Activated T-cell treated with anti-CD3 and anti-CD28 coated beads, Interleukin-2, amount 50 U/mL, for 48 hours (primary cell): Measurements from ENCODE around the gene RBFOX2.
"Not testable (repeated sequence)": the region's sequence is repeated elsewhere in the genome, so short reads cannot be mapped to it uniquely, and the experiment has no call there.

Experiments
- DNase-seq, 2 experiments: peaks; one replicate each; pipeline ENCODE4 v3.0.0-alpha.2; 2020

The RBFOX2 gene, protein sequence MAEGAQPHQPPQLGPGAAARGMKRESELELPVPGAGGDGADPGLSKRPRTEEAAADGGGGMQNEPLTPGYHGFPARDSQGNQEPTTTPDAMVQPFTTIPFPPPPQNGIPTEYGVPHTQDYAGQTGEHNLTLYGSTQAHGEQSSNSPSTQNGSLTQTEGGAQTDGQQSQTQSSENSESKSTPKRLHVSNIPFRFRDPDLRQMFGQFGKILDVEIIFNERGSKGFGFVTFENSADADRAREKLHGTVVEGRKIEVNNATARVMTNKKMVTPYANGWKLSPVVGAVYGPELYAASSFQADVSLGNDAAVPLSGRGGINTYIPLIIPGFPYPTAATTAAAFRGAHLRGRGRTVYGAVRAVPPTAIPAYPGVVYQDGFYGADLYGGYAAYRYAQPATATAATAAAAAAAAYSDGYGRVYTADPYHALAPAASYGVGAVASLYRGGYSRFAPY

GRCh38 chr22:36028646-36029405, at the start of gene RBFOX2:
RBFOX2 (minus strand) TSS chr22:36028824; CDS start chr22:36028425, 399 bp downstream.
- peak; percentile 86 to 89 for DNase-seq

- DNase-seq, result no peak
Measured at GRCh38 chr22:36077271-36077670, 48.6 kb upstream of the RBFOX2 start.

- DNase-seq, result no peak
Measured at GRCh38 chr22:36075724-36076123, 47.1 kb upstream of the RBFOX2 start.

- DNase-seq, result no peak
Measured at GRCh38 chr22:36075230-36075629, 46.6 kb upstream of the RBFOX2 start.

DNA sequence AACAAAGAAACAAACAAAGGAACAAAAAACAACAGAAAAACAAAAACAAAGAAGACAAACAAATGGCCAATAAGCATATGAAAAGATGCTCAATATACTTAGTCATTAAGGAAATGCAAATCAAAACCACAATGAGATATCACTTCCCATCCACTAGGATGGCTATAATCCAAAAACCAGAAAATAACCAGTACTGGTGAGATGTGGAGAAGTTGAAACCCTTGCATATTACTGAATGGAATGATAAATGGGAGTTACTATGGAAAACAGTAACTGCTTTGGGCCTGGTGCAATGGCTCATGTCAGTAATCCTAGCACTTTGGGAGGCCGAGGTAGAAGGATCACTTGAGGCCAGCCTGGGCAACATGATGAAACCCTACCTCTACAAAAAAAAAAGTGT, 44.9 kb upstream of the RBFOX2 start:
- DNase-seq, result no peak

DNA sequence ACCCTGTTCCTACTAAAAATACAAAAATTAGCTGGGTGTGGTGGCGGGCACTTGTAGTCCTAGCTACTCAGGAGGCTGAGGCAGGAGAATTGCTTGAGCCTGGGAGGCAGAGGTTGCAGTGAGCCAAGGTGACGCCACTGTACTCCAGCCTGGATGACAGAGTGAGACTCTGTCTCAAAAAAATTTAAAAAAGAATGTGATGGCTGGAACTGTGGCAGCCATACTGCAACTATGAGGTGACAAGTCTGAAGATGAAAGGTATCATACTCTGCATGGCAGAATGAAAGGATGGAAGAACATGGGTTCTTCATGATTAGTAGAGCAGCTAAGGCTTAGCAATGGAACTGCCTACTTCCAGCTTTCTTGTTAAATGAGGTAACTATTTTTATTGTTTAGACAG, 42.0 kb upstream of the RBFOX2 start:
- not testable (repeated sequence) for DNase-seq

GRCh38 chr22:36069368-36069767, 40.7 kb upstream of the RBFOX2 start:
- DNase-seq, result no peak

GRCh38 chr22:36068776-36069344, 40.2 kb upstream of the RBFOX2 start:
- no peak for DNase-seq

DNA sequence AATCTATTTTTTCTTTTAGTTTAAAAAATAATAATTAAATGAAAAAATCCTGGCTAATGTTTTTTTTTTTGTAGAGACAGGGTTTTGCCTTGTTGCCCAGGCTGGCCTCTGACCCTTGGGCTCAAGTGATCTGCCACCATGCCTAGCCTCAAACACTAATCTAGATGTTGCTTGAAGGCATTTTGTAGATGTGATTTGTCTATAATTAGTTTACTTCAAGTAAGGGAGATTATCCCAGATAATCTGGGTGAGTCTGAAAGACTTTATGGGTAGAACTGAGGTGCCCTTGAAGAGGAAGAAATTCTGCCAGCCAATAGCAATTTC, 38.6 kb upstream of the RBFOX2 start:
- no peak for DNase-seq

DNA sequence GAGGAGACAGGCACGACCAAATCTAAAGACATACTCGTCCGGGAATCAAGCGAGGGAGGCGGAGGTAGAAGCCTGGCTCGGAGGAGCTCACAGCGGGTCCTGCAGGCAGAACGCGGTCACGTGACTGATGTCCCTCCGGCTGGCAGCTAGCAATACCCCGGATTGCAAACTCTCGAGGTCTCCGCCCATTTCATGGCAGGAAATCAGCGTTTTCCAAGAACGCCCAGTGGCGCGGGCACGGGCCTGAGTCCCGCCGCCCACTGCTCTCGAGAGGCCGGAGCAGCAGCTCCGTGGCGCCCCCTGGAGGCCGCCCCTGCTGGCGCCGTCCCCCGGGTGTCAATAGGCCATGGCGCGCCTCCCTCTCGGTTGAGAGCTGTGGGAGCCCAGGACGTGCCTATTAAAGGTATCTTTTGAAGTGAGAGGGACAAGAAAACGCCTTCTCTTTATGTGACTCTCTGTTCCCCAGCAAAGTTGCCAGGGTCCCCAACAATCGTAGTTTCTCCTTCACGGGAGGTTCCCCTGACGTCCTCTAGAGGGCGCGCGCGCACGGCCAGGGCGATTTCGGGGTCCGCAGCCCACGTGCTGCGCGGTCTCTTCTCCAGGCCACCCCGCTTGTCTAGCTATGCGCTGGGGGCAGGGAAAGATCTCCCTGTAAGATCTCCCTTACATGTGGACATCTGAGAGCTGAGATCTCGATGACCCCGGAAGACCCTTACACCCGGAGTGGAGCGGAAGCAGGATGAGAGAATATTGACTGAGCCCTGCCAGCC, 37.3 kb upstream of the RBFOX2 start:
- DNase-seq, result peak; percentile 82 to 86

- DNase-seq, result no peak
Measured at GRCh38 chr22:36065462-36065774, 36.8 kb upstream of the RBFOX2 start.

GRCh38 chr22:36064358-36064757, 35.7 kb upstream of the RBFOX2 start:
- DNase-seq, result no peak

DNA sequence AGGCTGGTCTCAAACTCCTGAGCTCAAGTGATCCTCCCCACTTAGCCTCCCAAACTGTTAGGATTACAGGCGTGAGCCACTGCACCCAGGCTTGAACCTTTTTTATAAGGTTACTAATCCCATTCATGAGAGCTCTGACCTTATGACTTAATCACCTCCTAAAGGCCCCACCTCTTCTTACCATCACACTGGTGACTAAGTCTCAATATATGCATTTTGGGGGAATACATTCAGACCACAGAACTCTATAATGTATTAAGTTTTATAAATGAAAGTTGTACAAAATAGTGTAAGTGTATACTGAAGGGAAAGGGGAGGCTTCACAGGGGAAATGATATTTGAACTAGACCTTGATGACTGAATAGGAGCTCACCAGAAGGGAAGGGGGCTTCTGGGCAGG, 28.4 kb upstream of the RBFOX2 start:
- no peak for DNase-seq

DNA sequence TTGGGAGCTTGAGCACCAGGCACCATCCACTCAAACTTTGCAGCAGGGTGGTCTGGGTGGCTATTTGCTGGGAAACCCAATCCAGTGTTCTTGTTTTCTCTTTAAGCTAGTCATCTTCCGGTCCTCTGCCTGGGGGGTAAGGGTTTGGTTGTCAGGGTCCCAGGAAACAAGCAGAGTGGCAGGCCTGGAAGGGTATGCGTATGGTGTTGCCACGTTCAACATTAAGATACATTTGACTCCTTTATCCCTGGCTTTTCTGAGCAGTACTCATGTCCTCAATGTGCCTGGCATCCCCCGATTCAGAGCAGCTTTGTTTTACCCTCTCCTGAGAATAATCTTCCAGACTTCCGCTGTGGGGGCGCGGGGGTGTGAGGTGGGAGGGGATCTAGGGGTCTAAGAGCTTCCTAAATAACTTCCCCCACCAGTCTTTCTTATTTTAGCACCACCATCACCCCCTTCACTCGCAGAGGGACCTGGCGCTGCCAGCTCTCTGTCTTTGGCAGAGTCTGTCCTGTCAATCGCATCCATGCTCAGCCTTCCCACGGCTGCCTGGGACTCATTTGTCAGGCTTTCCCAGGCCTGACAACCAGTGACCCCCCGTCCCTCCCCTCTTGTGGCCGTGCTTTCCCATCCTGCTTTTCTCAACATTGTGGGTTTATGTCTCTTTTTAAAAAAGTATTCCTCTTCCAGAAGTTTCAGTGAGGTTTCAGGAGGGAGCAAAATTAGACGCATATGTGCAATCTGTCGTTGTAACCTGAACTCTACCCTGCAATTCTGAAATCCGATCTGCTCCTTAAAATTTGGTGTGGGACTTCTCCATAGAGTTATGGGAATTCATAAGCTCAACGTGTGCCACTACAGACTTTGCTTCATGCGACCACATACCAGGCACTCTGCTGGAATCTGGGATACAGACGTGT, 27.0 kb upstream of the RBFOX2 start:
- no peak for DNase-seq

GRCh38 chr22:36054446-36054845, 25.8 kb upstream of the RBFOX2 start:
- DNase-seq, result not testable (repeated sequence)

GRCh38 chr22:36053242-36054147, 24.9 kb upstream of the RBFOX2 start:
- no peak for DNase-seq

DNA sequence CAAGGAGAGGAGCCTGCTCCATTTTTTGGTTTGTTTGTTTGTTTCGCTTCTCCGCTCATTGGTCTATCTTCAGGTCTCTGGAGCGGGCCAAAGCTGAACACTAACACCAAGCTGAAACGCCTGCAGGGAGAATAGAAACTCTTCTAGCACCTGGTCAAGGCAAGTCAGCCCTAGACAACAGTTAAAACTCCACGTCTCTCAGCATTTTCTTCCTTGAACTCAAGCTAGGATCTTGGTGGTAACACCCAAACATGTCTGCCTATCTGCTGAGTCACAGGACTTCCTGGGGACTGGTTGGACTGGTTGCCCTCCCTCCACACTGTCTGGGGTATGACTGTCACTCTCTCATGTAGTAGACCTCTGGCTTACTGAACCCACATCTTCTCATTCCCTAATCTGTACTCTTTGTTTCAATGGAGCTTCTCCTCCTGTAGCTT, 23.9 kb upstream of the RBFOX2 start:
- peak in 1 of 2 experiments; percentile 31 for DNase-seq

GRCh38 chr22:36049678-36049997, 21.0 kb upstream of the RBFOX2 start:
- no peak for DNase-seq

DNA sequence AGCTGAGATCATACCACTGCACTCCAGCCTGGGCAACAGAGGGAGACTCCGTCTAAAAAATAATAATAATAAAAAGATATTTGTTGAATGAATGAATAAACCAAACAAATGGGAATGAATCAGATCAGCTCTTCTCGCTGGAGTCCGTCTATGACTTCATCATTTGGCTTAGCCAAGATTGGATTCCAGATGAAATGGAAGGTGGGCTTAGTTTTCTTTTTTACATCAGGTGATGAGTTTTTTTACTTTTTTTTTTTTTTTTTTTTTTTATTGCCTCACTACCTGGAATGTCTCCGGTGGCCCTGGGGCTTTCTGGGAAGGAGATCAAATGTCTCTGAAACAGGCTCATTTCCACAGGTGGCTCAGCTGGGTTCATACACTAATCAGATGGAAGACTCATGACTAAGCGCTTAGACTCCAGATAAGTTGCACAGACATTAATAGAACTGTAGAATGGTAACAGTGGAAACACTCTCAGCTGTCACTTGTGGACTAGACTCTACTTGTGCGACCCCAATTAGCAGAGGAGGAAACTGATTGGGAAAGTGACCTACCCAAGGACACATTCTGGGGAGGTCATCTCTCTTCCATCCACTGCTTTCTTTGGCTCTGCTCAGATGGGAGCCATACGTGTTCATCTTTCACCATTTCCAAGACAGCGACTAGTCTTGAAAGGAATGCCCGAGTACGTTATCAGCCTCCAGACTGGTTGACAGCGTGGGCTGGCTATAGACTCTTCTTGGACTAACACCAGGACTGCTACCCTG, 20.5 kb upstream of the RBFOX2 start:
- no peak for DNase-seq

- DNase-seq, result not testable (repeated sequence)
Measured at GRCh38 chr22:36044517-36044916, 15.9 kb upstream of the RBFOX2 start.
